Measurements from ENCODE around the gene MACF1. TPM values are rescaled to one million over a fixed set of nuclear protein-coding genes. Genes with fewer than 3 reads are reported as not detected.

Gene MACF1
- total RNA-seq, 1 experiment from 2014 or later = 104 TPM

DNA sequence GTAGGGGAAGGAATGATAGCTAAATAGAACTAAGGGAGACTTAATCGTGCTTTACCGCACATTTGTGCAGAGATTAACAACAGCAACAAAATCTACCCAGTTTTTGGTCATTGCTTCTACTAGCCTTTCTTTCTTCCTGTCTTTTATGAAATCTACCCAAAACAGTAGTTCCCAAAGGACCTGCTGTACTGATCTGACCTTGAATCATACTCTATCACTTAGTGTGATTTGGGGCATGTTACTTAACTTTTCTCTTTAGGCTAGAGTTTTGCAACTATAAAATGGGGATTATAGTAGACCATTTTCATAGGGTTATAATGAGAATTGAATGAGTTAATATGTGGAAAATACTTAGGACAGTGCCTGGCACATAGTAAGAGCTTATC lies 30.5 kb upstream of the MACF1 start:
- no peaks in the 10 kb centered on the region for H3K9me3 Mint-ChIP-seq (ENCODE audit: unreplicated experiment)
- no peaks in the 10 kb centered on the region for H3K36me3 ChIP-seq (ENCODE audit: control insufficient read depth, insufficient read depth, low read length)
- TF ChIP-seq, protein P1, sequence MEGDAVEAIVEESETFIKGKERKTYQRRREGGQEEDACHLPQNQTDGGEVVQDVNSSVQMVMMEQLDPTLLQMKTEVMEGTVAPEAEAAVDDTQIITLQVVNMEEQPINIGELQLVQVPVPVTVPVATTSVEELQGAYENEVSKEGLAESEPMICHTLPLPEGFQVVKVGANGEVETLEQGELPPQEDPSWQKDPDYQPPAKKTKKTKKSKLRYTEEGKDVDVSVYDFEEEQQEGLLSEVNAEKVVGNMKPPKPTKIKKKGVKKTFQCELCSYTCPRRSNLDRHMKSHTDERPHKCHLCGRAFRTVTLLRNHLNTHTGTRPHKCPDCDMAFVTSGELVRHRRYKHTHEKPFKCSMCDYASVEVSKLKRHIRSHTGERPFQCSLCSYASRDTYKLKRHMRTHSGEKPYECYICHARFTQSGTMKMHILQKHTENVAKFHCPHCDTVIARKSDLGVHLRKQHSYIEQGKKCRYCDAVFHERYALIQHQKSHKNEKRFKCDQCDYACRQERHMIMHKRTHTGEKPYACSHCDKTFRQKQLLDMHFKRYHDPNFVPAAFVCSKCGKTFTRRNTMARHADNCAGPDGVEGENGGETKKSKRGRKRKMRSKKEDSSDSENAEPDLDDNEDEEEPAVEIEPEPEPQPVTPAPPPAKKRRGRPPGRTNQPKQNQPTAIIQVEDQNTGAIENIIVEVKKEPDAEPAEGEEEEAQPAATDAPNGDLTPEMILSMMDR (IDR thresholded peaks at IDR 0.05; ENCODE audit: insufficient read depth in 1 of 2, low read depth in 1 of 2, low read length in 1 of 2, severe bottlenecking in 1 of 2, unreplicated experiment in 1 of 2) = no peak
- H3K4me3 Mint-ChIP-seq (ENCODE audit: unreplicated experiment) = no peak overlapping the region
- CTCF ChIA-PET = interaction anchor here (0.5 to 0.7 kb wide), 2 partner anchors 40 to 84 kb away, joined by 3 read pairs; no protein-coding TSS in a partner anchor
- peak overlapping the region; percentile 16 for H3K27ac Mint-ChIP-seq (ENCODE audit: unreplicated experiment)
- H3K4me1 ChIP-seq = peaks cover 66% of the 10 kb centered on the region
- H3K4me3 ChIP-seq (ENCODE audit: low read depth, low read length) = no peak overlapping the region
- no TSS peak for BruUV-seq (replicated peaks)
- DNase-seq = no peak
- H3K27me3 Mint-ChIP-seq (ENCODE audit: insufficient read depth, unreplicated experiment) = no peaks in the 10 kb centered on the region
- H3K36me3 Mint-ChIP-seq (ENCODE audit: insufficient read depth, unreplicated experiment) = peaks cover 6% of the 10 kb centered on the region
- POLR2A ChIA-PET = no interaction called here
- H3K9me3 ChIP-seq = no peaks in the 10 kb centered on the region
- H3K4me1 Mint-ChIP-seq (ENCODE audit: low read depth, unreplicated experiment) = peaks cover 38% of the 10 kb centered on the region
- intact Hi-C loops (cut with micrococcal nuclease; ENCODE audit: unreplicated experiment) = loop anchor here (5.0 kb wide), 1 partner anchor 203 kb away; no protein-coding TSS in a partner anchor
- no peaks in the 10 kb centered on the region for H3K27me3 ChIP-seq (replicated peaks; ENCODE audit: control insufficient read depth, insufficient read depth, low read length)

- no TSS peak for BruUV-seq (replicated peaks)
- no peak overlapping the region for H3K27ac Mint-ChIP-seq (ENCODE audit: unreplicated experiment)
- no peaks in the 10 kb centered on the region for H3K27me3 Mint-ChIP-seq (ENCODE audit: insufficient read depth, unreplicated experiment)
- H3K4me3 Mint-ChIP-seq (ENCODE audit: unreplicated experiment) = no peak overlapping the region
- peaks cover 72% of the 10 kb centered on the region for H3K4me1 ChIP-seq
- H3K9me3 ChIP-seq = no peaks in the 10 kb centered on the region
- peaks cover 6% of the 10 kb centered on the region for H3K36me3 Mint-ChIP-seq (ENCODE audit: insufficient read depth, unreplicated experiment)
- no peaks in the 10 kb centered on the region for H3K36me3 ChIP-seq (ENCODE audit: control insufficient read depth, insufficient read depth, low read length)
- H3K4me3 ChIP-seq (ENCODE audit: low read depth, low read length) = no peak overlapping the region
- no peak for DNase-seq
- TF ChIP-seq, protein P1 (IDR thresholded peaks at IDR 0.05; ENCODE audit: insufficient read depth in 1 of 2, low read depth in 1 of 2, low read length in 1 of 2, severe bottlenecking in 1 of 2, unreplicated experiment in 1 of 2) = no peak
- POLR2A ChIA-PET = no interaction called here
- CTCF ChIA-PET = interaction anchor here (0.5 kb wide), 1 partner anchor 40 kb away, joined by 3 read pairs; no protein-coding TSS in a partner anchor
- H3K4me1 Mint-ChIP-seq (ENCODE audit: low read depth, unreplicated experiment) = peaks cover 42% of the 10 kb centered on the region
- no peaks in the 10 kb centered on the region for H3K9me3 Mint-ChIP-seq (ENCODE audit: unreplicated experiment)
- intact Hi-C loops (cut with micrococcal nuclease; ENCODE audit: unreplicated experiment) = loop anchor here (5.0 kb wide), 1 partner anchor 203 kb away; no protein-coding TSS in a partner anchor
- no peaks in the 10 kb centered on the region for H3K27me3 ChIP-seq (replicated peaks; ENCODE audit: control insufficient read depth, insufficient read depth, low read length)
Measured at GRCh38 chr1:39174390-39175081, 30.0 kb upstream of the MACF1 start.

DNA sequence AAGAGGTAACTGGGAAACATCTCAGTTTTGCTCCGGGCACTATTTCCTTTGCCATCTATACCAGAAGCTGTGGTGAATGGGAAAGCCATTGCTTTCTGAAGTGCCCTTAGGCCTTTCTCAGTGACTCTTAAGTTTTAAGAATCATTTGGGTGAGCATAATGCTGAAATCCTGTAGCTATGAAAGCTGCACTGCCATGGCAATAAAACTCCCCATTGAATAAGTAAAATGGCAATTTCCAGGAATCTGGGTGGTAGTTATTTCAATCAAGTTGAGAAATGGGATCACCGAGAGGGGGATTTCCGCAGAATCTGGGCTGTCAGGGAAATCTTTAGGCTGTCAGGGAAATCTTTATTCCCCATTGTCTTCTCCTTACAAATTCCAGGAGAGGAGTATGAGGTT lies 26.8 kb upstream of the MACF1 start:
- Histone ChIP-seq H3K4me3 (ENCODE audit: low read depth, low read length) (no peak overlapping the region), H3K27me3 (replicated peaks; ENCODE audit: control insufficient read depth, insufficient read depth, low read length) (no peaks in the 10 kb centered on the region), H3K4me1 (peaks cover 55% of the 10 kb centered on the region), H3K36me3 (ENCODE audit: control insufficient read depth, insufficient read depth, low read length) (no peaks in the 10 kb centered on the region), H3K9me3 (no peaks in the 10 kb centered on the region)
- Mint-ChIP-seq H3K9me3 (ENCODE audit: unreplicated experiment) (no peaks in the 10 kb centered on the region), H3K27ac (ENCODE audit: unreplicated experiment) (peak overlapping the region; percentile 70), H3K4me1 (ENCODE audit: low read depth, unreplicated experiment) (peaks cover 21% of the 10 kb centered on the region), H3K36me3 (ENCODE audit: insufficient read depth, unreplicated experiment) (peaks cover 8% of the 10 kb centered on the region), H3K27me3 (ENCODE audit: insufficient read depth, unreplicated experiment) (no peaks in the 10 kb centered on the region), H3K4me3 (ENCODE audit: unreplicated experiment) (no peak overlapping the region)
- CTCF ChIA-PET = interaction anchor here (1.0 kb wide), 1 partner anchor 14 kb away, joined by 3 read pairs; no protein-coding TSS in a partner anchor
- POLR2A ChIA-PET = no interaction called here
- TF ChIP-seq, protein P1 (IDR thresholded peaks at IDR 0.05; ENCODE audit: insufficient read depth in 1 of 2, low read depth in 1 of 2, low read length in 1 of 2, severe bottlenecking in 1 of 2, unreplicated experiment in 1 of 2) = no peak
- intact Hi-C loops (cut with micrococcal nuclease; ENCODE audit: unreplicated experiment) = no loop called here
- BruUV-seq (replicated peaks) = no TSS peak
- no peak for DNase-seq

Data from Caco-2 (cell line).